ENCODE results near the gene TMEM26.

GRCh38 chr10:61398366-61399129 lies 54.6 kb downstream of the TMEM26 start:
- TF ChIP-seq CTCF (IDR thresholded peaks at IDR 0.05) (no peak), POLR2A (IDR thresholded peaks at IDR 0.05) (no peak)

Data from ovary (tissue), 3 donors.